IPS DF 4.7 (cell line): ENCODE results near the gene L1CAM.
"Not testable (repeated sequence)": the region's sequence is repeated elsewhere in the genome, so short reads cannot be mapped to it uniquely, and the experiment has no call there.

Experiments used
- DNase-seq: peaks from one replicate; pipeline ENCODE4 v3.0.0-alpha.2; 2013; ENCODE audit warnings: low spot score; ENCODE audit errors: extremely low read depth

L1CAM gene

DNA sequence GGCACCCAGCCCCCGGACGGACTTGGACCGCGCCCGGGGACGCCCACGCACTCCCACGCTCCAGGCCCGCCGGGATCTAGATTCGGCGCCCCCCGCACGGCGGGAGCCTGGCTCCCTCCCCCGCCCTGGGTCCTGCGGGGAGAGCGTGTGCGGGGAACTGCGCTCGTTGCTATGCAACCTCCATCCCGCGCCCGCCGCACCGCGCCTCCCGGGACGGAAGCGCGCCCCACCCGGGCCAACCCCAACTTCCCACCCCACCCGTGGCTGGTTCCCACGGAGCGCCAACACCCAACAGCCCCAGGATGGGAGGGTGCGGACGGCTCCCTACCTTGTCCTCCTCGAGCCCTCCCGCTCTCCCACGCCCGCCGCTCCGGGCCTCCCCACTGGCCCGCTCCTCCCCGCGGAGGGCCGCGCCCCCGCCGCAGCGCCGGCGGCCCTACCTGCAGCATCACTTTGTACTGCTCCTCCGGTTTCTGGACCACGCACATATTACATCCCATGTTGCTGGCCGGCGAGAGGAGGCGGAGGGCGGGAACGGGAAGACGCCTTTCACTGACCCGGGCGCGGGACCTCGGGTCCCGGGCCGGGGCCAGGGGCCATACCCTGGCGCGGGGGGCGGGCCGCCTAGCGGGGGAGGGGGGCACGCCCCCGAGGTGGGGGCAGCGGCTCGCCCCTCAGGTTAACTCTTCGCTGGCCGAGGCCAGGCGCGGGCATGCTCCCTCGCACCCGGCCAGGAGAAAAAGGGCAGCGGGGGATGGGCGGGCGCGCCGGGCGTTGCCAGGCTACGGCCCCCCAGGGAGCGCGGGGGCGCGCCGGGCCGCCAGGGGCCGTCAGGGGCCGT is 56.0 kb downstream of the L1CAM start, which contains the start of gene PDZD4:
PDZD4 (minus strand) TSS at position 746 of the 841 bp plus-strand sequence; CDS start at position 500, 246 bp downstream.
- DNase-seq, result no peak

DNA sequence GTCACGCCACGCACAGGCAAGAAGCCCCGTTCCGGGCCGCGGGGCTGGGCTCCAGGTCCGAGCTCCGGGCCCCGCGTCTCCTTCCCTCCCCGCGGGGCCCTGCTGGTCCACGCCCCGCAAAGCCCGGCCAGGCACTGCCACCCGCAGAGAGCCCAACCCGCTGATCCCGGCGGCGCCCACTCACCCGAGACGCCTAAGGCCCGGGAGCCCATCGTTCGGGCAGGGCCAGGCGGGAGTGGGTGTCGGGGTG is 56.5 kb downstream of the L1CAM start:
- no peak for DNase-seq

DNA sequence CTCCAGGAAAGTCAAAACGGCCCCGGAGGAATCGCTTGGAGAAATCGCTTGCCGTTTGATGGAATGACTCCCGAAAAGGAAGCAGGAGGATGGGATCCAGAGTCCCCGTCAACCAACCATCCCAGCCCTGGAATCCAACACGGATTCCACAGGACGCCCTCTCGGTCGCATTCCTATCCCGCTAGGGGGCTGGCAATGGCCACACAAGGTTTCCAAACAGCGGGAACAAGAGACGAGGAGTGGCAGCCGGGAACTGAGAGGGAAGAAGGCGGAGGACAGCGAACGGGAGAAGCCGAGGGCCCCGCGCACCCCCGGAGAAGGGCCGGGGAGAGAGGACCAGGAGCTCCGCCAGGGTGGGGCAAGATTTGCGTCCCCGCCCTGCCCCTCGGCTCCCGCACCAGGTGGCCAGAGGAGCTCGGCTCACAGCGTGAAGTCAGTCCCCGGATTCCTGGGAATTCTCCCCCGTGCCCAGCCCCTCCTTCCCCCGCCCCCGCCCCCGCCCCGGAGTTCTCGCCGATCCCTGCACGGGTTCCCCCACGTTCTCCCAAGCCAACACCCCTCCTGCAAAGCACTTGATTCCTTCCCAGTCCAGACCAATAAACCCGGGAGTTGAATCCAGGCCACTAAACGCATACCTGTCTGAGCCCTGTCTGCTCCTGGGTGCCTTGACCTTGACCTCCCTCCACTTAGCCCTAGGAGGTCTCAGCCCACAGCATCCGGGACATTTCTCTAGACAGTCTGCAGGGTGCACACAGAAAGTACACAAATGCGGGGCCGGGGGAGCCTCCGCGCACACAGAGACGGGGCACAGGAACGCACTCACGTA is 57.0 kb downstream of the L1CAM start:
- no peak for DNase-seq

DNA sequence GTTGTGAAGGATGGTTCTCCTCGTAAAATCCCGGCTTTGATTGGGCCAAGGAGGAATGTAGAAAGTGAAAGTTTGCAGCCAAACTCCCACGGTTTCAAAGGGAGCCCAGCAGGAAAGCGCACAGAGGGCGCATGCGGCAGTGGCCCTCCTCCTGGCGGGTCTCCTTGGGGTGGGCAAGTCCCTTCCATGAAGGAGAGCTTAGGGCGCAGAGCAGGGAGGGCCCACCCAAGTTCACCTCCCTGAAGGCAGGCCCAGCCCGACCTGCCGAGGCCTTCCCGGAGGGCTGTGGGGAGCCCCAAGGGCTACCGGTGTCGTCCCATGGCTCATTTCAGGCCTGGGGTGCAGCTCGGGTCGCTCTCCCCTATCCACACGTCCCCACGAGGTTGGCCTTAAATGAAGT is 57.7 kb downstream of the L1CAM start:
- DNase-seq, result no peak

DNA sequence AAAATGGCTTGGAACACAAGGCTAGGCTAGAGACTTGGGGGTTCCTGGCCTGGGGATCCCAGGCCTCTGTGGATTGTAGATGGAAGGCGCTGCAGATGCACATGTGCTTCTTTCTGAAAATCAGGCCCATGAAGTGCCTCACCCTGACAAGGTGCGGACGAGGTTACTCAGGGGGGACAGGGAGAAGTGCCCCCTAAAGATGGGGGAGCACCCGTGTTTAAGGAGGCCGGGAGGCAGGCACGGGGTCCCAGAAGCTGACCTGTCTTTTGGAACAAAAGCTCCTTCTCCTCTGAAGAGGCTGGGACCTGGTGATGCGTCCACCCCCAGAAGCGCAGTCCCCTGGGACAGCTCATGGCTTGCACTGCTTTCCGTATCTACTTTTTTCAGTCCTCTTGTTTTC is 58.1 kb downstream of the L1CAM start:
- no peak for DNase-seq

DNA sequence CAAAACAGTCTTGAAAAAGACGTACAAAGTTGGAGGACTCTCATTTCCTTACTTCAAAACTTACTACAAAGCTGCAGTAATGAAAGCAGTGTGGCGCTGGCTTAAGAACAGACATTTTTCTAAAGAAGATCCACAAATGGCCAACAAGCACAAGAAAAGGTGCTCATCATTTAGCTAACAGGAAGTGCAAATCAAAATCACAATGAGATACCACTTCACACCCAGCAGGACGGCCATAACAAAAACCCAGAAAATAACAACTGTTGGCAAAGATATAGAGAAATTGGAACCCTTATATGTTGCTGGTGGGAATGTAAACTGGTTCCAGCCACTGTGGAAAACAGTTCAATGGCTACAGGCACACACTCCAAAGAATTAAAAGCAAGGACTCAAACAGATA is 59.0 kb downstream of the L1CAM start:
- DNase-seq, result no peak

DNA sequence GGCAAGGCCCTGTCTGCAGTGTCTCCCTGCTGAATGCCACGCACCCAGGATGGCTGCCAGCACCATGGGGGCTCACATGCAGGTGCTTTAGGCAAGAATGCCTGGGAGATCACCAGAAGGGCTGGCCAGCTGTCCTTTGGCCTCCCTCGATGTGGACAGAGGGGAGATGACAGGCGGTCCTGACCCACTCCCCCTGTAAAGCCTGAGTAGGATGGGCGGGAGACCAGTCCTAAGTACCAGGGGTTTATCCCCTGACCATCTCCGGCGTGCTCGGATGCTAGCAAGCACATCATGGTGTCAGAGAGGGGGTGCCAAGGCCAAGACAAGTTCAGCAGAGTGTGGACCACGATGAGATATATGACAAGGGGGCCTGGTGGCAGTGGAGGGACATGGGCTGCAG is 60.9 kb downstream of the L1CAM start:
- no peak for DNase-seq

DNA sequence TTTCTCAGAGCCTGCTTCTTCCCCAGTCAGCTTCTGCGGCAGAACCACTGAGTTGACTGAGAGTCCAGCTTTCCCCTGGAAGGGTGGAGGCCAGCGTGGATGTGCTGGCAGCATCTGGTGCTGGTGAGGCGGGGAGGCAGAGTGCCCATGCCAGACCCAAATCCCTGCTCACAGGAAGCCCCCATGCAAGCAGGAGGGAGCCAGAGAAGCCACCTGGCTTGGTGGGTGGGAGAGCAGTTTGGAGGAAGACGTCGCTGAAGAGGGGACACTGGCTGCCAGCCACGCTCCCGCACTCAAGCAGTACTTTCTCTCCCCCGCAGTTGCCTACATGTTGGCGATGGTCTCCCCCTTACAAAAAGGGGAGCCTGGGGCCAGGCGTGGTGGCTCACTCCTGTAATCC is 61.6 kb downstream of the L1CAM start:
- DNase-seq, result no peak

DNA sequence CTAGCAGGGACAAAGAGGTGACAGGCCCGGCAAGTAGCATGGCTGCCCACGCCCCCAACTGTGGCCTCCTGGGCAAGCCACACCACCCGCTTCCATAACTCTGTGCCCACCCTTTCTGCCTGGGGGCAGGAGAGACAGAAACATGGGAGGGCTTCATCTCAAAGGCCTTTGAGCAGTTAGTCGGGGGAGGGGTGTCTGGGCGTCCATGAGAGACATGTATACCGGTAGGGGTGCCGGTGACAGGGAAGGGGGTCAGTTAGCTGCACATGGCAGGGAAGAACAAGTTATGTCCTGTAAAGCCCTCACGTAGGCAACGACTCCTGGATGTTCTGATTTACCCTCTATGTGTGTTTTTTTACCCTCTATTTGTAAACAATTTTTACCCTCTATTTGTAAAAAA is 64.9 kb downstream of the L1CAM start:
- DNase-seq, result no peak

DNA sequence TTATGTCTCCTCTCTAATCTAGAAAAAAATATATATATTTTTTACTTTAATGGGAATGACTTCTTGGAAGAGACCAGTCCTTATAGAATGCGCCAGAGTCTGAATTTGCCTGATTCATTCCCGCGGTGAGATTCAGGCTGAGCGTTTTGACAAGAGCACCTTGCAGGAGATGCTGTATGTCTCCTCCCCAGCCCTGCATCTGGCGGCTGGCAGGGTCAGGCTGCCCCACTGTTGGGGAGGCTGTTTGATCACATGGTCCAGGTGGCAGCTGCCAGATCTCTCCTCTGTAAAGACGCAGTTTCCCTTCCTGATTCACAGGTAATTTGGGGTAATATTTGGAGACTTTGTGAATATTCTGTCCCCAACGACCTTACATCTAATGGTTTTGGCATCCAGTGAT is 65.4 kb downstream of the L1CAM start:
- no peak for DNase-seq

DNA sequence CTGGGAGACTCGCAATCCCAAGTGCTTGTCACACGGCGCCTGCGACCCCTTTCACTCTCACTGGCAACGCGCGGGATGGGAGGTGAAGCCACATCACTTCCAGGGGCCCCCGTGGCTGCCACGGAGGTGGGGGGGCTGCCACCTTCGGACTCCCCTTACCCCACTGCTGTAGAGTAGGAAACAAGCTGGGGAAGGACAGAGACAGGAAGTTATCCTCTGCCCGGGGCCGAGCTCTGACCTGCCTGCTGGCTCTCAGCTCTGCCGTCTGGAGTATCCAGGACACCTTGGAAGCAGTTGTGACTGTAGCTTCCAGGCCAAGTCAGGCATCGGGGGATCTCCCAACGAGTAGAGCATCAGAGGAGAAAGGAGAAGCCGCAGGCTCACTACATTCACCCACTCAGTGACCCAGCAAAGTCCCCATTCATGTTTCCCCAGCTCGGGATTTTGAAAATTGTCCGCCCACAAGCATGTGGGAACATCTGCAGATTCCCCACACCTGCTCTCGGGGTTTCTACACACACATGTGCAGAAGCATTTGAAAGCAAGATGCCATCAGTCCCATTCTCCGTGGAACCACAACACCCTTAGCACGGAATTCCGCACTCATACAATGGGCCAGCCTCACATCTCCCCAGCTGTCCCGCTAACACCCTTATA is 66.5 kb downstream of the L1CAM start:
- DNase-seq, result no peak

DNA sequence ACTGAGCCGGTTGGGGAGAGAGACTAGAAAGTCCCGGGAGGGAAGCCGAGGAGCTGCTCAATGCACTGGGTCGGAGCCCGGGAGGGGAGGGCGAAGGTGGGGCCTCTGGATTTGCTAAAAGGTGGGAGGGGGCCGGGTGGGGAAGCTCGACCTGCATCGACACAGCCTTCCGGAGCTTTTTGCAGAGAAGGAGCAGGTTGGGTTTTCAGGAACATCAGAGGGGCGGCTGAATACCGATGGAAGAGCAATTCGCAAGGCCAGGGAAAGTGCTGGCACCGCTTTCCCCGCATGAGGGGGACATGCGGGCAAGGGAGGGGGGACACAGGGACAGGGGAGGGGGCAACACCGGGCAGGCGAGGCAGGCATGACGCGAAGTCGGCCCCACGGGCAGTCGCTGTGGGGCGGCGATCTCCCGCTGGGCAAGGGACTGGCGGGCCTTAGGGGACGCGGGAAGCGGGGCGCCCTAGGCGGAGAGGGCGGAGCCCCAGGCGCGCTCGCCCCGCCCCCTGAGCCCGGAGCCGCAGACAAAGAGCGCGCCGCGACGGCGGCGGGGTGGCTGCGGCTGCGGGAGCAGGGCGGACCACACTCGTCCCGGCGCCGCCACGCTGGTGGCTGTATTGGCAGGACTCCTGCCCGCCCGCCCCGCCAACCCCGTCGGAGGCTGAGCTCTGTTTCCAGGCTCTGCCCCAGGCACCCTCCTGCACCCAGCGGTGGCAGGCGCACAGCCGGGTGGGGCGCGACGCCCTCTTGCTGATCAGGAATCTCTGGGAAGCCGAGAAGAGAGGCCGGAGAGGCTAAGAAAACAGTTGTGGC is 67.2 kb downstream of the L1CAM start:
- DNase-seq, result no peak

DNA sequence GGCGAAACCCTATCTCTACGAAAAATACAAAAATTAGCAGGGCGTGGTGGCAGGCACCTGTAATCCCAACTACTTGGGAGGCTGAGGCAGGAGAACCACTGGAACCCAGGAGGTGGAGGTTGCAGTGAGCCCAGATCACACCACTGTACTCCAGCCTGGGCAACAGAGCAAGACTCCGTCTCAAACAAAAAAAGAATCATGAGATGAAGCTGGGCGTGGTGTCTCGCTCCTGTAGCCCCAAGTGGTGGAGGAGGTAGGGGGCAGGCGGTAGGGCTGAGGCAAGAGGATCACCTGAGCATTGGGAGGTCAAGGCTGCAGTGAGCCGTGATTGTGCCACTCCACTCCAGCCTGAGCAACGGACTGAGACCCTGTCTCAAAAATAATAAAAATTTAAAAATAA is 67.9 kb downstream of the L1CAM start:
- not testable (repeated sequence) for DNase-seq

DNA sequence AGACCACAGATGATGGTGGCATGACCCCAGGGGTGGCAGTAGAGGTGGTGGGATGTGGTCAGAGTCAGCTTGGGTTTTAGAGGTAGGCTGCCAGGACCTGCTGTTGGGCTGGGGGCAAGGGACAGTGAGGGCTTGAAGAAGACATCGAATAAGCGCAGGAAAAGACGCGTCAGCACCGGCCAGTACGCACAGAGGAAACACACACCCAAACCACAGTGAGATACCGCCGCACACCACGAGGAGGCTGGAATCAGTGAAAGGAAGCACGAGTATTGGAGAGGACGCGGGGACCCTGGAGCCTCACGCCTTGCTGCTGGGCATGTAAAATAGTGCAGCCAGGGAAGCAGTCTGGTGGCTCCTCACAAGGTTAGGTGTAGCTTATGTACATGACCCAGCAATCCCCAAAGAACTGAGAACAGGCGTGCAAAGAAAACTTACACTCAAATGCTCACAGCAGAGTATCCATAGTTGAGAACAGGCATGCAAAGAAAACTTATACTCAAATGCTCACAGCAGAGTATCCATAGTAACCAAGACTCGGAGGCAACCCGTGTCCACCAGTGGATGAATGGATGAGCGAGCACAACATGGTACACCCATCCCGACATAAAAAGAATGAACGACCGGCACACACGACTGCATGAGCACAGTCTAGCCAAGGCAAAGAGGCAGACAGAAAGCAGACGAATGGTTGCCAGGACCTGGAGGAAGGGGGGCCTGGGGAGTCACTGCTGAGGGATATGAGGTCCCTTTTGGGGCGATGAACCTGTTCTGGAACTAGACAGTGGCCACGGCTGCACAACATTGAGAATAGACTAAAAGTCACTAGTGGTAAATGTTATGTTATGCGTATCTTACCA is 68.9 kb downstream of the L1CAM start:
- DNase-seq, result no peak

DNA sequence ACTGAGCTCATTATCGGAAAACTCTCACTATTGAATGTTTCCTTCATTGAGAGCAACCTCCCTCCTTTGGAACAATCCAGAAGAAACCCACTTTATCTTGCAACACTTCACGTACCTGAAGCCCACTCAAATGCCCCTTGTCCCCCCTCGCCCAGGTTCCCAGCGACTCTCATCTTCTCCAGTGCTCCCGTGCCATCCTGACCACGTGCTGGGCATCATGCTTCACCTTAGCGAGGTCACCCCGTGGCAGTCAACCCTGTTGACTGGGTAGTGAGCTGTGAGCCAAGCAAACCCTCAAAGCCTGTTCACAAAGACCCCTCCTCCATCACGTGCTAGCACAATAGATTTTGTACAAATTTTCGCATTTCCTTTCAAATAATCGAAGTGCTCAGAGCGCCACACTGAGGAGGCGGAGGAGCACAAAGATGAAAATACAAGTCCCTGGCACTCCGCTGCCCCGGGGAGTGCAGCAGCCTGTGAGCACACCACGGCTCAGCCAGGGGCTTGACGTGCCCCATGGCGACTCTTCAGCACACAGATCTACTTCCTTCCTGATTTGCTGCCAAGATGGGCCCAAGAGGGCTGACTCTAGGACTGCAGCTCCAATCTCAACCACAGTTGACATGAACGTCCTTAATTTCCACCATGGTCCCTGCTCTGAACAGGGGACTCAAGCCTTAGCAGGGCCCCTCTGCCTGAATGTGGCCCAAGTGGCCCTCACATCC is 71.2 kb downstream of the L1CAM start:
- no peak for DNase-seq

DNA sequence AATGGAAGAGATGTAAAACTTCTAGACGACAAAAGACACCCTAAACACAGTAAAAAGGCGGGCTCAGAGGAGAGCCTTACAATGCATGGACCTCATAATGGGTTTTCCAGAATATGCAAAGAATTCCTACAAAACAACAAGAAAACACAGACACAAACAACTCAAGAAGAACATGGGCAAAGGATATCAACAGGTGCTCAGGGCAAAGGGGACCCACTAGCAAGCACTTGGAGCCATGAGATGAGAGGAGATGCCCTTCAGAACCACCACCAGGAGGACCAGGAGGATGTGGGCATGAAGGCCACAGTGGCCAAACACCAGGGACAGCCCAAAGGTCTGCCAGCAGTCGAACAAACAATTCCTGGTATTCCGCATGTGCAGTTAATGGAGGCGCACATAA is 72.8 kb downstream of the L1CAM start:
- DNase-seq, result no peak

DNA sequence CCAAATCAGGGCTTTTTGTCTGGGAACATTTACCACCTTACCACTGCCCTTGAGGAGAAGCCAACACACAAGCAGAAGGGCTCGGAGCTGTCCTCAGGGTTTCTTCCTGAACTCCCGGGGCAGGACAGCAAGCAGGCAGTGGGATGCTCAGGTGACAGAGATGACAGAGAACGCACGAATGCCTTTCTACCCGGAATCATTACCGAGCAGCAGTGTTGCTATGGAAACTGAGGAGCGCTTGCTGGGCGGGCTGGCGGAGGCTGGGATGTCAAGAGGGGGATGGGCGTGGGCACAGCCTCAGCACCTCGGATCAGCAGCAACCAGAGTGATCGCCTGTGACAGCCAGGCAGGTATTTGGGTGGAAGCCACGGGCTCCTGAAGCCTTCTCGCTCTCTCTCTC is 73.8 kb downstream of the L1CAM start:
- DNase-seq, result no peak
